Progenitor cell of endocrine pancreas (in vitro differentiated cells): Measurements from ENCODE around the gene FUBP3. TPM values are rescaled to one million over a fixed set of nuclear protein-coding genes. Genes with fewer than 3 reads are reported as not detected.

Experiments
- DNase-seq: peaks from one replicate; pipeline ENCODE4 v3.0.0; 2021; ENCODE audit warnings: low spot score; ENCODE audit not compliant: unreplicated experiment
- H3K27ac Mint-ChIP-seq: 2 replicates; pipeline ENCODE4 v1.8.0; 2021; ENCODE audit warnings: mild to moderate bottlenecking, moderate library complexity, mixed read lengths
- H3K27me3 Mint-ChIP-seq: 2 replicates; pipeline ENCODE4 v1.8.0; 2021; ENCODE audit warnings: mixed read lengths
- H3K36me3 Mint-ChIP-seq: 2 replicates; pipeline ENCODE4 v1.8.0; 2022; ENCODE audit warnings: mixed read lengths; ENCODE audit not compliant: insufficient read depth
- H3K4me1 Mint-ChIP-seq: 2 replicates; pipeline ENCODE4 v1.8.0; 2021; ENCODE audit warnings: low read depth, mixed read lengths
- H3K4me3 Mint-ChIP-seq: 2 replicates; pipeline ENCODE4 v1.8.0; 2021; ENCODE audit warnings: low read depth, mild to moderate bottlenecking, moderate library complexity, mixed read lengths
- H3K9me3 Mint-ChIP-seq: 2 replicates; pipeline ENCODE4 v1.8.0; 2021; ENCODE audit warnings: low read depth, mixed read lengths
- CTCF ChIP-seq: fragments of 200-600 bp; sonication (generic); IDR thresholded peaks from one replicate; pipeline ENCODE4 v1.5.0; 2021; ENCODE audit warnings: antibody characterized with exemption, mild to moderate bottlenecking; ENCODE audit not compliant: unreplicated experiment
- total RNA-seq: library from RNA; stranded (reverse); gene quantifications from 2 replicates; pipeline ENCODE4 v1.2.1, GENCODE V29; 2021

The FUBP3 gene
- total RNA-seq, 1 donor from 2014 or later = 68.9 TPM

GRCh38 chr9:130660326-130660682 is 80.9 kb downstream of the FUBP3 start:
- Mint-ChIP-seq H3K27me3 (peaks cover 79% of the 10 kb centered on the region), H3K4me1 (peaks cover 2% of the 10 kb centered on the region), H3K36me3 (no peaks in the 10 kb centered on the region), H3K27ac (no peak overlapping the region), H3K4me3 (peak overlapping the region; percentile 57), H3K9me3 (no peaks in the 10 kb centered on the region)
- DNase-seq = no peak
- no peak for TF ChIP-seq CTCF

- Mint-ChIP-seq H3K4me3 (no peak overlapping the region), H3K27me3 (peaks cover 77% of the 10 kb centered on the region), H3K27ac (no peak overlapping the region), H3K4me1 (peaks cover 5% of the 10 kb centered on the region), H3K36me3 (no peaks in the 10 kb centered on the region), H3K9me3 (no peaks in the 10 kb centered on the region)
- TF ChIP-seq CTCF = no peak
- no peak for DNase-seq
Measured at GRCh38 chr9:130660683-130661450, 81.5 kb downstream of the FUBP3 start.

GRCh38 chr9:130661451-130662098 is 82.2 kb downstream of the FUBP3 start:
- H3K4me3 Mint-ChIP-seq = no peak overlapping the region
- H3K9me3 Mint-ChIP-seq = no peaks in the 10 kb centered on the region
- DNase-seq = no peak
- peaks cover 77% of the 10 kb centered on the region for H3K27me3 Mint-ChIP-seq
- H3K27ac Mint-ChIP-seq = no peak overlapping the region
- no peaks in the 10 kb centered on the region for H3K36me3 Mint-ChIP-seq
- peaks cover 5% of the 10 kb centered on the region for H3K4me1 Mint-ChIP-seq
- TF ChIP-seq CTCF = no peak

- Mint-ChIP-seq H3K36me3 (no peaks in the 10 kb centered on the region), H3K4me3 (no peak overlapping the region)
- no peak for DNase-seq
Measured at GRCh38 chr9:130662099-130662969, 83.0 kb downstream of the FUBP3 start.

More at GRCh38 chr9:130662099-130662969, 83.0 kb downstream of the FUBP3 start:
- H3K4me1 Mint-ChIP-seq = peaks cover 5% of the 10 kb centered on the region
- no peaks in the 10 kb centered on the region for H3K9me3 Mint-ChIP-seq
- no peak overlapping the region for H3K27ac Mint-ChIP-seq
- H3K27me3 Mint-ChIP-seq = peaks cover 76% of the 10 kb centered on the region
- TF ChIP-seq CTCF = peak; percentile 22
